Muscle layer of duodenum (tissue), 2 donors: ENCODE measurements around the gene EPHB1.

Experiments used
- H3K27ac ChIP-seq: one replicate; pipeline ENCODE4 v1.7.0; 2013; ENCODE audit warnings: mild to moderate bottlenecking, low read length
- H3K27me3 ChIP-seq: one replicate; pipeline ENCODE4 v1.7.0; 2013; ENCODE audit warnings: low read depth, mild to moderate bottlenecking, control low read depth, low read length
- H3K36me3 ChIP-seq, 2 donors: one replicate each; pipeline ENCODE4 v1.7.0; 2013; ENCODE audit warnings: low read length in 2 of 2, control low read depth in 1 of 2, mild to moderate bottlenecking in 1 of 2; ENCODE audit not compliant: insufficient read depth in 2 of 2, control insufficient read depth in 1 of 2
- H3K4me1 ChIP-seq, 2 donors: one replicate each; pipeline ENCODE4 v1.7.0; 2013; ENCODE audit warnings: low read length in 2 of 2, mild to moderate bottlenecking in 2 of 2, control low read depth in 1 of 2, moderate library complexity in 1 of 2; ENCODE audit not compliant: insufficient read depth in 2 of 2, control insufficient read depth in 1 of 2
- H3K4me3 ChIP-seq, 2 donors: one replicate each; pipeline ENCODE4 v1.7.0; 2013; ENCODE audit warnings: low read length in 2 of 2, low read depth in 1 of 2, mild to moderate bottlenecking in 1 of 2
- H3K9me3 ChIP-seq, 2 donors: one replicate each; pipeline ENCODE4 v1.7.0; 2013; ENCODE audit warnings: low read length in 2 of 2, control low read depth in 1 of 2, mild to moderate bottlenecking in 1 of 2; ENCODE audit not compliant: control insufficient read depth in 1 of 2
- donor health status: healthy.

The EPHB1 gene

DNA sequence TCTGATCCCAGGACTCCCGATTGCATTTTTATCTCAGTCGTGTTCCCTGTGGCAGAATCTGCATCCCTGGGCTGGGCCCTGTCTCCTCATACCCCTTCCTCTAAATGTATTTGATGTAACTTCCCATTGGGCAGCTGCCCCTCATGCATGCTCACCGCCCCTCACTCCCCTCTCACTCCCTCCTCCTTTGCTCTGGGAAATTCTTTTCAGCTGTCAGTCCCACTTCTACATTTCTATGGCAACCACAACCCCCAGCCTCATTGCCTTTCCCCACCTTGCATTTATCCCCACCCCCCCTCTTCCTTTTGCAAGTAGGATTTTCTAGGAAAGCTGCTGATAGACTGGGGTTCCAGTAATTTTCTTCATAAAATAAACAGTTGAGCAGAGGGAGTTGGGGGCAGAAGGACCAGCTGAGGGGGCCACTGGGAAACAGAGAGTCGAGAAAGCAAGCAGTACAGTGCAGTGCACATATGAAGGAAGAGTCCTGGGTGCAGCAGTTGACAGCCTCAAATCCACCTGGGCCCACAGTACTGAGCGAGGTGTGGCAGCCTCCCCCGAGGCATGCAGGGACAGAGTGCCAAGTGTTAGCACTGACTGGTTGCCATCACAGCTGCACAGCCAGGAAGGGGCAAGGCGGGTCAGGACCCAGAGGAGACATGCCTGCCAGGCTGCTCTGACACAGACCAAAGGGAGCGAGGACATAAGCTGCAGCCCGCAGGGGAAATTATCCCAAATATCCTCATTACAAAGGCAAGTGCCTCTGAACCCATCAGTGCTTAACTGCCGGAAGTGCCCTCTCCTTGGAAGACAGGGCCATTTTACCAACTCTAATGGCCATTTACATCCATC is 476.3 kb downstream of the EPHB1 start:
- no peaks in the 10 kb centered on the region for H3K9me3 ChIP-seq
- H3K4me3 ChIP-seq = no peak overlapping the region
- no peaks in the 10 kb centered on the region for H3K4me1 ChIP-seq
- no peaks in the 10 kb centered on the region for H3K36me3 ChIP-seq
- no peaks in the 10 kb centered on the region for H3K27me3 ChIP-seq
- no peak overlapping the region for H3K27ac ChIP-seq

DNA sequence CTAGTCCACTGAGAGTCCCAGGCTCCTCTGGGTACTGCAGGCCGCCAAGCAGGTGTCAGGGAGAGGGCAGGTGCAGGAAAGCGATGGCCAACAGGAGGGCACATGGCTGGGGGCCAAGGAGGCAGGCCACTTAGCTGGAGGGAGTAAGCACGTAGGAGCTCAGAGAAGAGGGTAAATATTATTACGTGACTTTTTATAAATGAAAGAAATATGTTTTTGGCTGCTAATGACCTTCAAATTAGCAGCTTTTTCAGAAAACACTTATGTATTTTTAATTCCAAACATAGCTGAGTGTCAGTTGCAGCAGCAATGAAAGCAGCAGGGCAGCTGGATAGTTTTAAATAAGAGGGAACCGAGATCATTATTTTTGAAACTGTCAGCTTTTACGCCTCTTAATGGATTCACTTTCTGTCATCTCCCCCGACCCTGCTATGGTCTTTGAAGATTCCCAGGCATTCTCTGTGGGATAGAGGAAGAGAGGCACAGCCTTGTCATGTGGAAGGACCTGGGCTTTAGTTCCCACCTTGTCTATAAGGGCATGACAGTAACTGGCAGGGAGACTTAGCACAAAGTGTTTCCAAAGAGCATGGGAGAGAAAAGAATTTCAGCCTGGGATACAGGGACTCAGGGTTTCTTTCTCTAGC is 477.1 kb downstream of the EPHB1 start:
- H3K36me3 ChIP-seq = no peaks in the 10 kb centered on the region
- H3K9me3 ChIP-seq = no peaks in the 10 kb centered on the region
- no peak overlapping the region for H3K27ac ChIP-seq
- no peak overlapping the region for H3K4me3 ChIP-seq
- H3K4me1 ChIP-seq = no peaks in the 10 kb centered on the region
- no peaks in the 10 kb centered on the region for H3K27me3 ChIP-seq

DNA sequence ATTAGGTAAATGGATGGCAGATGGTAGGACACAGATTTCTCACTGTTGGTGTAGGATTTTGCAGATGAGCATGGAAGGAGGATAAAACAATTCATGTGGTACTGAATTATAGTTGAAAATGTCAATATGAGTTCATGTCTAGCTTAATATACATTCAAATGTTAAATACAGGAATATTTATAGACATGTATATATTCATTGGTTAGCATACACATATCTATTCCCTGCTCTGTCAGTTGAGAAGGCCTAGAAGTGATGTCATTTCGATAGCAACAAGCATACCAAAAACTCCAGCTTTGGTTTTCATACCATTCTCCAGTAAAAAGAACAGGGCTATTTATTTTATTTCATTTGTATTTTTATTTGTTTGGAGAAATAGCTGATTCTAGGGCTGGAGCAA is 497.1 kb downstream of the EPHB1 start:
- H3K36me3 ChIP-seq = no peaks in the 10 kb centered on the region
- no peaks in the 10 kb centered on the region for H3K9me3 ChIP-seq

DNA sequence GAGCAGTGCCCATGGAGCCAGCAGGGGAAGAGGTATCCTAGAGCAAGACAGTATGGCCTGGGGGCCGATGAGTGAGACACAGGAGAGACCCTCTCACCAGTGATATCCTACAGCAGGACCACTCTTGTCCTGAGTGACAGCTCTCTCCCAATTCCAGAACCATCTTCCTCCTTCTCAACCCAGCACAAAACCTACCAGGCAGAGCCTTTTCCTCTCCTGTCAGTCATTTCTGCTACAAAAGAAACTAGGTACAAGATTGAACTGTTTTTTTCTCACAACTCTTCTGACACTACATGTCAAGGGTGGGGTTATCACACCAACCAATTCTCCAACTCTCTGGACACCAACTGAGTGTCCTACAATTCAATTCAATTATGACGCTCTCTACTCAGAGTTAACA is 506.6 kb downstream of the EPHB1 start:
- Histone ChIP-seq H3K9me3 (peaks cover 0 to 9% of the 10 kb centered on the region in 2 donors), H3K4me1 (no peaks in the 10 kb centered on the region), H3K36me3 (no peaks in the 10 kb centered on the region), H3K27ac (no peak overlapping the region), H3K27me3 (no peaks in the 10 kb centered on the region), H3K4me3 (no peak overlapping the region)

More for the DNA sequence above, 497.1 kb downstream of the EPHB1 start:
- Histone ChIP-seq H3K4me3 (no peak overlapping the region), H3K27me3 (no peaks in the 10 kb centered on the region), H3K27ac (no peak overlapping the region), H3K4me1 (no peaks in the 10 kb centered on the region)

DNA sequence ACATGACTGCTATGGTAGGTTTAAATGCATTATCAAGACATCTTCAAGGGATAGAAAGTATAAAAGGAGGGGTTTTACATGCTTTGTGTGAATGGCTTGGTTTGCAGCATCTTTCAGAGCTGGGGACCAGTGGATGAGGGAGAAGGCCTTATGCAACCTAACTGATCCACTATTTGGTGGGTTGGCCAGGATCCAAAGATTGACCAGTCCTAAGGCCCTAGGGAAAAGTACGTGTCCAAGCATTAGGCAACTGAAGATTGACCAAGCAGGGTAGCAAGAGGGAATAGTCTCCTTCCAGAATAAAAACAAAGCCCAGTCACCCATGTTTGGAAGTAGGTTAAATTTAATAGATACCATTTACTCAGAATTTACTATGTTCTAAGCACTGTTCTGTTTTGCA is 509.3 kb downstream of the EPHB1 start:
- Histone ChIP-seq H3K27me3 (no peaks in the 10 kb centered on the region), H3K4me3 (no peak overlapping the region), H3K36me3 (no peaks in the 10 kb centered on the region), H3K4me1 (no peaks in the 10 kb centered on the region), H3K9me3 (peaks cover 0 to 9% of the 10 kb centered on the region in 2 donors), H3K27ac (no peak overlapping the region)
